IMR-90 (cell line): ENCODE results near the gene WBP2. TPM values are rescaled to one million over a fixed set of nuclear protein-coding genes. Genes with fewer than 3 reads are reported as not detected.

Experiments used
- ATAC-seq: fragments of 200-7000 bp; cut with Tn5 transposase; 2 replicates; pipeline ENCODE4 v1.9.1; 2020; ENCODE audit warnings: low read depth, mild to moderate bottlenecking, moderate library complexity
- BruUV-seq: library from RNA; stranded (reverse); fragments of 400-500 nt; replicated peaks from 2 replicates; lab custom pipeline; 2021; lab: Mats Ljungman, UMichigan
- CTCF ChIA-PET: fragments of 300-600 bp; formaldehyde crosslinking; extraction: SDS; loops from one replicate; lab custom pipeline; 2021; ENCODE audit warnings: antibody characterized with exemption; lab: Yijun Ruan, JAX
- POLR2A ChIA-PET: fragments of 300-600 bp; sonication (Branson Sonifier 250); formaldehyde crosslinking; loops from one replicate; lab custom pipeline; 2022; ENCODE audit warnings: antibody characterized with exemption; ENCODE audit not compliant: unreplicated experiment; lab: Charles Lee
- DNase-seq: peaks from one replicate; pipeline ENCODE4 v3.0.0; 2013
- H2AFZ ChIP-seq: replicated peaks from 2 replicates; pipeline ENCODE3; 2013; ENCODE audit warnings: low read length, mild to moderate bottlenecking; ENCODE audit not compliant: poor library complexity
- H2AK5ac ChIP-seq: 2 replicates; pipeline ENCODE4 v1.6.1; 2013; ENCODE audit warnings: low read depth, low read length, inconsistent platforms
- H2AK9ac ChIP-seq: replicated peaks from 2 replicates; pipeline ENCODE3; 2013; ENCODE audit warnings: mild to moderate bottlenecking, low read depth, low read length, moderate library complexity; ENCODE audit not compliant: poor library complexity
- H2BK120ac ChIP-seq: 2 replicates; pipeline ENCODE4 v1.6.1; 2013; ENCODE audit warnings: low read depth, low read length, inconsistent platforms
- H2BK15ac ChIP-seq: 3 replicates; pipeline ENCODE4 v1.6.1; 2013; ENCODE audit warnings: low read depth, low read length, inconsistent platforms
- H2BK20ac ChIP-seq: 2 replicates; pipeline ENCODE4 v1.6.1; 2013; ENCODE audit warnings: low read depth, mild to moderate bottlenecking, inconsistent platforms, low read length, moderate library complexity
- H2BK5ac ChIP-seq: 2 replicates; pipeline ENCODE4 v1.6.1; 2013; ENCODE audit warnings: mild to moderate bottlenecking, low read depth, low read length, inconsistent platforms; ENCODE audit not compliant: poor library complexity, severe bottlenecking
- H3K14ac ChIP-seq: replicated peaks from 2 replicates; pipeline ENCODE4 v1.6.1; 2013; ENCODE audit warnings: low read depth, low read length, inconsistent platforms
- H3K18ac ChIP-seq: 2 replicates; pipeline ENCODE4 v1.6.1; 2013; ENCODE audit warnings: low read depth, low read length, control low read depth
- H3K23ac ChIP-seq: 2 replicates; pipeline ENCODE4 v1.6.1; 2013; ENCODE audit warnings: low read depth, low read length, inconsistent platforms
- H3K27ac ChIP-seq: 2 replicates; pipeline ENCODE4 v1.5.1; 2013; ENCODE audit warnings: mild to moderate bottlenecking, control low read depth, low read length; ENCODE audit not compliant: insufficient read depth
- H3K27me3 ChIP-seq: 2 replicates; pipeline ENCODE4 v1.6.1; 2013; ENCODE audit warnings: low read length; ENCODE audit not compliant: control insufficient read depth, insufficient read depth
- H3K36me3 ChIP-seq: 2 replicates; pipeline ENCODE4 v1.6.1; 2013; ENCODE audit warnings: low read length, mixed read lengths; ENCODE audit not compliant: control insufficient read depth, insufficient read depth
- H3K4ac ChIP-seq: 2 replicates; pipeline ENCODE4 v1.6.1; 2013; ENCODE audit warnings: low read depth, low read length, inconsistent platforms
- H3K4me1 ChIP-seq: 2 replicates; pipeline ENCODE4 v1.6.1; 2013; ENCODE audit warnings: low read length, mixed read lengths; ENCODE audit not compliant: control insufficient read depth, insufficient read depth
- H3K4me2 ChIP-seq: 2 replicates; pipeline ENCODE4 v1.6.1; 2013; ENCODE audit warnings: low read depth, mild to moderate bottlenecking, control low read depth, low read length, moderate library complexity
- H3K4me3 ChIP-seq: 2 replicates; pipeline ENCODE4 v1.5.1; 2013; ENCODE audit warnings: low read depth, mild to moderate bottlenecking, control low read depth, low read length, moderate library complexity; ENCODE audit not compliant: insufficient read depth
- H3K56ac ChIP-seq: 2 replicates; pipeline ENCODE4 v1.6.1; 2013; ENCODE audit warnings: low read length, inconsistent platforms; ENCODE audit not compliant: insufficient read depth; ENCODE audit errors: extremely low read depth
- H3K79me1 ChIP-seq, 2 experiments: 2 replicates each; pipeline ENCODE4 v1.6.1; 2013; ENCODE audit warnings: low read length in 2 of 2, inconsistent platforms in 1 of 2, low read depth in 1 of 2
- H3K9ac ChIP-seq: 2 replicates; pipeline ENCODE4 v1.6.1; 2013; ENCODE audit warnings: low read depth, low read length, control low read depth
- H3K9me1 ChIP-seq: 2 replicates; pipeline ENCODE4 v1.6.1; 2013; ENCODE audit warnings: low read length, inconsistent platforms; ENCODE audit not compliant: insufficient read depth
- H3K9me3 ChIP-seq: 2 replicates; pipeline ENCODE4 v1.6.1; 2013; ENCODE audit warnings: low read length; ENCODE audit not compliant: control insufficient read depth, insufficient read depth
- H4K20me1 ChIP-seq: 2 replicates; pipeline ENCODE4 v1.6.1; 2013; ENCODE audit warnings: low read length, inconsistent platforms; ENCODE audit not compliant: insufficient read depth
- H4K5ac ChIP-seq: 2 replicates; pipeline ENCODE4 v1.6.1; 2013; ENCODE audit warnings: mild to moderate bottlenecking, low read depth, low read length, control low read depth
- H4K8ac ChIP-seq, 2 experiments: 2 replicates each; pipeline ENCODE4 v1.6.1; 2013; ENCODE audit warnings: low read depth in 2 of 2, low read length in 2 of 2, control low read depth in 1 of 2, inconsistent platforms in 1 of 2
- H4K91ac ChIP-seq: 2 replicates; pipeline ENCODE4 v1.6.1; 2013; ENCODE audit warnings: low read depth, low read length, inconsistent platforms; ENCODE audit not compliant: insufficient read depth
- BHLHE40 ChIP-seq: fragments of 150-350 bp; IDR thresholded peaks from 2 replicates; pipeline ENCODE4 v1.6.1; 2016; ENCODE audit warnings: mild to moderate bottlenecking, low read depth, low read length
- CEBPB ChIP-seq: IDR thresholded peaks from 2 replicates; pipeline ENCODE4 v1.6.1; 2012; ENCODE audit warnings: low read depth, low read length, improper control_type of control experiment
- CHD1 ChIP-seq: IDR thresholded peaks from 2 replicates; pipeline ENCODE4 v1.6.1; 2012; ENCODE audit warnings: low read depth, low read length, improper control_type of control experiment
- ELK1 ChIP-seq: fragments of 150-350 bp; IDR thresholded peaks from 2 replicates; pipeline ENCODE4 v1.6.1; 2016; ENCODE audit warnings: low read depth, mild to moderate bottlenecking, low read length, moderate library complexity, borderline replicate concordance
- FOS ChIP-seq: fragments of 150-350 bp; IDR thresholded peaks from 2 replicates; pipeline ENCODE4 v1.6.1; 2016; ENCODE audit warnings: low read depth, low read length
- MAFK ChIP-seq: IDR thresholded peaks from 2 replicates; pipeline ENCODE4 v1.6.1; 2012; ENCODE audit warnings: low read depth, low read length, improper control_type of control experiment
- MAZ ChIP-seq: IDR thresholded peaks from 2 replicates; pipeline ENCODE4 v1.6.1; 2012; ENCODE audit warnings: low read depth, mild to moderate bottlenecking, low read length, improper control_type of control experiment, moderate library complexity, borderline replicate concordance
- MXI1 ChIP-seq: IDR thresholded peaks from 2 replicates; pipeline ENCODE4 v1.6.1; 2012; ENCODE audit warnings: low read depth, mild to moderate bottlenecking, low read length, moderate library complexity, borderline replicate concordance
- NFE2L2 ChIP-seq: fragments of 150-350 bp; IDR thresholded peaks from 2 replicates; pipeline ENCODE4 v1.6.1; 2016; ENCODE audit warnings: low read depth, mild to moderate bottlenecking, low read length
- POLR2A ChIP-seq: IDR thresholded peaks from 2 replicates; pipeline ENCODE4 v1.6.1; 2012; ENCODE audit warnings: mild to moderate bottlenecking, low read depth, low read length
- RFX5 ChIP-seq: IDR thresholded peaks from 2 replicates; pipeline ENCODE4 v1.8.0; 2012; ENCODE audit warnings: low read depth, mild to moderate bottlenecking, low read length, moderate library complexity
- SMC3 ChIP-seq: fragments of 150-350 bp; IDR thresholded peaks from 2 replicates; pipeline ENCODE4 v1.6.1; 2016; ENCODE audit warnings: low read depth, mild to moderate bottlenecking, antibody characterized with exemption, low read length, moderate library complexity
- WGBS, 2 experiments: methylation state at CpG; one replicate each; pipeline versions ENCODE4 v1.1.5 to v1.1.7; 2013; ENCODE audit warnings: missing lambda C conversion rate in 2 of 2; ENCODE audit not compliant: insufficient read length in 1 of 2; ENCODE audit errors: extremely low coverage in 2 of 2; 5-methylcytosine and 5-hydroxymethylcytosine counted together
- dilution Hi-C: fragments of 300-500 bp; cut with HindIII; formaldehyde crosslinking; loops from one replicate; pipeline ENCODE4 v1.14.3; 2018; ENCODE audit warnings: low sequenced_read_pairs; ENCODE audit not compliant: unreplicated experiment
- in situ Hi-C: fragments of 300-500 bp; cut with MboI; formaldehyde crosslinking; loops from 3 replicates; pipeline ENCODE4 v1.14.3; 2019; ENCODE audit warnings: low sequenced_read_pairs, inconsistent platforms, mixed read lengths
- intact Hi-C: fragments of 100-400 bp; cut with micrococcal nuclease; formaldehyde crosslinking; loops from 2 replicates; pipeline ENCODE4 v1.10.0; 2022
- polyA plus RNA-seq, 3 experiments: library from polyadenylated mRNA; depleted of rRNA; stranded (reverse); fragments of >200 nt; gene quantifications; 2 replicates each; pipeline ENCODE4 v1.2.3, GENCODE V29; 2012; ENCODE audit warnings: low replicate concordance in 1 of 3
- total RNA-seq: library from RNA; depleted of rRNA; stranded (reverse); fragments of >200 nt; gene quantifications from 2 replicates; pipeline ENCODE4 v1.2.3, GENCODE V29; 2012
- TF ChIP-seq, protein P1 (sequence below): conservative IDR thresholded peaks from 2 replicates; pipeline ENCODE4 v1.5.1; 2012; ENCODE audit warnings: mild to moderate bottlenecking, low read depth, low read length, improper control_type of control experiment
- TF ChIP-seq, protein P2 (sequence below): fragments of 150-350 bp; IDR thresholded peaks from 2 replicates; pipeline ENCODE4 v1.6.1; 2017; ENCODE audit warnings: mild to moderate bottlenecking, antibody characterized with exemption, low read length, low read depth

WBP2 gene
- total and polyA plus RNA-seq, 2 of the 4 experiments (the other 2 are of a cell fraction): 9.0 to 35.5 TPM

GRCh38 chr17:75812096-75813013 lies 42.8 kb downstream of the WBP2 start:
- POLR2A ChIA-PET: interaction anchor here (0.5 kb wide), 1 partner anchor 32 kb away, joined by 3 read pairs; a partner anchor contains a TSS
- TF ChIP-seq POLR2A: no peak
- TF ChIP-seq SMC3: no peak
- TF ChIP-seq BHLHE40: no peak
- no peak for TF ChIP-seq MAFK
- TF ChIP-seq CEBPB: no peak
- no peak for TF ChIP-seq ELK1
- TF ChIP-seq NFE2L2: no peak
- TF ChIP-seq RFX5: no peak
- TF ChIP-seq FOS: no peak
- TF ChIP-seq, protein P1, sequence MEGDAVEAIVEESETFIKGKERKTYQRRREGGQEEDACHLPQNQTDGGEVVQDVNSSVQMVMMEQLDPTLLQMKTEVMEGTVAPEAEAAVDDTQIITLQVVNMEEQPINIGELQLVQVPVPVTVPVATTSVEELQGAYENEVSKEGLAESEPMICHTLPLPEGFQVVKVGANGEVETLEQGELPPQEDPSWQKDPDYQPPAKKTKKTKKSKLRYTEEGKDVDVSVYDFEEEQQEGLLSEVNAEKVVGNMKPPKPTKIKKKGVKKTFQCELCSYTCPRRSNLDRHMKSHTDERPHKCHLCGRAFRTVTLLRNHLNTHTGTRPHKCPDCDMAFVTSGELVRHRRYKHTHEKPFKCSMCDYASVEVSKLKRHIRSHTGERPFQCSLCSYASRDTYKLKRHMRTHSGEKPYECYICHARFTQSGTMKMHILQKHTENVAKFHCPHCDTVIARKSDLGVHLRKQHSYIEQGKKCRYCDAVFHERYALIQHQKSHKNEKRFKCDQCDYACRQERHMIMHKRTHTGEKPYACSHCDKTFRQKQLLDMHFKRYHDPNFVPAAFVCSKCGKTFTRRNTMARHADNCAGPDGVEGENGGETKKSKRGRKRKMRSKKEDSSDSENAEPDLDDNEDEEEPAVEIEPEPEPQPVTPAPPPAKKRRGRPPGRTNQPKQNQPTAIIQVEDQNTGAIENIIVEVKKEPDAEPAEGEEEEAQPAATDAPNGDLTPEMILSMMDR: no peak
- TF ChIP-seq CHD1: no peak
- no peak for TF ChIP-seq MAZ
- no peak for TF ChIP-seq MXI1
- TF ChIP-seq, protein P2, sequence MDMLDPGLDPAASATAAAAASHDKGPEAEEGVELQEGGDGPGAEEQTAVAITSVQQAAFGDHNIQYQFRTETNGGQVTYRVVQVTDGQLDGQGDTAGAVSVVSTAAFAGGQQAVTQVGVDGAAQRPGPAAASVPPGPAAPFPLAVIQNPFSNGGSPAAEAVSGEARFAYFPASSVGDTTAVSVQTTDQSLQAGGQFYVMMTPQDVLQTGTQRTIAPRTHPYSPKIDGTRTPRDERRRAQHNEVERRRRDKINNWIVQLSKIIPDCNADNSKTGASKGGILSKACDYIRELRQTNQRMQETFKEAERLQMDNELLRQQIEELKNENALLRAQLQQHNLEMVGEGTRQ: no peak

More at GRCh38 chr17:75812096-75813013, 42.8 kb downstream of the WBP2 start:
- H3K36me3 ChIP-seq: peaks cover 50% of the 10 kb centered on the region
- no peak overlapping the region for H4K5ac ChIP-seq
- no peaks in the 10 kb centered on the region for H3K27me3 ChIP-seq
- H2AK5ac ChIP-seq: no peak overlapping the region
- H3K4me1 ChIP-seq: peaks cover 7% of the 10 kb centered on the region
- H3K79me1 ChIP-seq: peaks cover 11 to 42% of the 10 kb centered on the region in 2 experiments
- in situ Hi-C loops: no loop called here
- dilution Hi-C loops: no loop called here
- H4K20me1 ChIP-seq: peaks cover 20% of the 10 kb centered on the region
- no peak overlapping the region for H3K18ac ChIP-seq
- no peak overlapping the region for H3K4me3 ChIP-seq
- H3K27ac ChIP-seq: no peak overlapping the region
- no peaks in the 10 kb centered on the region for H3K9me3 ChIP-seq
- no peak overlapping the region for H2BK20ac ChIP-seq
- ATAC-seq (no peak), DNase-seq (peak; percentile 13)
- H3K4me2 ChIP-seq: no peak overlapping the region
- H2BK120ac ChIP-seq: no peak overlapping the region
- no peak overlapping the region for H4K8ac ChIP-seq
- no peak overlapping the region for H3K14ac ChIP-seq
- no peak overlapping the region for H2AFZ ChIP-seq
- H3K9me1 ChIP-seq: peaks cover 18% of the 10 kb centered on the region; the same call in 1 of the 2 replicates
- no TSS peak for BruUV-seq
- CTCF ChIA-PET: no interaction called here
- H2AK9ac ChIP-seq: no peak overlapping the region
- H3K4ac ChIP-seq: no peak overlapping the region
- 81% methylated on average over 15 of the region's 27 CpGs; no CpG with 5 or more reads in 1 of the 2 experiments for WGBS, 2 experiments
- no peak overlapping the region for H4K91ac ChIP-seq
- H3K23ac ChIP-seq: no peak overlapping the region
- H3K9ac ChIP-seq: no peak overlapping the region
- no peak overlapping the region for H2BK5ac ChIP-seq
- H3K56ac ChIP-seq: no peak overlapping the region
- H2BK15ac ChIP-seq: no peak overlapping the region
- intact Hi-C loops: no loop called here
